HT1080 (cell line): ENCODE results near the gene BTRC. TPM values are rescaled to one million over a fixed set of nuclear protein-coding genes. Genes with fewer than 3 reads are reported as not detected.

Experiments used
- DNase-seq: peaks from one replicate; pipeline ENCODE4 v3.0.0-alpha.2; 2015; ENCODE audit warnings: low read depth
- total RNA-seq: library from RNA; depleted of rRNA; stranded (reverse); fragments of >200 nt; shearing (Covaris generic); gene quantifications from 2 replicates; pipeline ENCODE4 v1.2.3, GENCODE V29; 2014

The BTRC gene
- total RNA-seq, 1 experiment from 2014 or later = 6.2 TPM

DNA sequence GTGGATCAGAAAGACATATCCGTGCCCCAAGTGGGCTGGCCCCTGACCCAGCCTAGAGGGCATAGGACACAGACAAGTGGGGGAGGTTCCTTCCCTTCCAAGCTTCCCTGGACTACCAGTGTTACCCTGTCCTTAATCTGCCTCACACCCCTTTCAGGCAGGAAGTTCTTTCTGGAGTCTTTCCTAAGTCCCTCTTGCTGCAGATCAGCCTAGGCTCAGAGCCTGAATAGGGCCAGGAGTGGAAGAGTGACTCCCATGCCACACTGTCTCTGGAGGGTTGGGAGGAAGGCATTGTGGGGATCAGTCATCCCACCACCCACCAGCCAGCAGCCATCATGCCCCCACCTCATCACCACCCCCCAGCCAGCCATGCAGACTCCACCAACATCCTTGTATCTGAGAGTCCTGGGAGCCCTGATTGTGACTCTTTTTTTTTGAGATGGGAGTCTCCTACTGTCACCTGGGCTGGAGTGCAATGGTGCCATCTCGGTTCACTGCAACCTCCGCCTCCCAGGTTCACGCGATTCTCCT is 211.5 kb downstream of the BTRC start:
- no peak for DNase-seq

DNA sequence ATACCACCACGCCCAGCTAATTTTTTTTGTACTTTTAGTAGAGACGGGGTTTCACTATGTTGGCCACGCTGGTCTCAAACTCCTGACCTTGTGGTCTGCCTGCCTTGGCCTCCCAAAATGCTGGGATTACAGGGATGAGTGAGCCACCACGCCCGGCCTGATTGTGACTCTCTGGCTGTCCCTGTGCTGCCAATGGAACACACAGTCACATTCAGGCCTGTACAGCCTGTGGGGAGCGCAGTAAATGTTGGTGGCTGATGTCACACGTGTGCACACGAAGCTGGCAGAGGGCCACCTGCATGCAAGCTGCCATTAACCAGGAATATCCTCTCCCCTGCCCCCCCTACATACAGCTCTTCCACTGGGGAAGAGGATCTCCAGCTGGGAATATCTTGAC is 212.0 kb downstream of the BTRC start:
- DNase-seq = no peak

GRCh38 chr10:101566333-101567164 is 212.6 kb downstream of the BTRC start:
- no peak for DNase-seq

- no peak for DNase-seq
These were observed 213.4 kb downstream of the BTRC start for GRCh38 chr10:101567165-101568006.

- no peak for DNase-seq
These were observed 214.2 kb downstream of the BTRC start for GRCh38 chr10:101568054-101568745.

- no peak for DNase-seq
These were observed 215.3 kb downstream of the BTRC start for GRCh38 chr10:101569323-101569621.

DNA sequence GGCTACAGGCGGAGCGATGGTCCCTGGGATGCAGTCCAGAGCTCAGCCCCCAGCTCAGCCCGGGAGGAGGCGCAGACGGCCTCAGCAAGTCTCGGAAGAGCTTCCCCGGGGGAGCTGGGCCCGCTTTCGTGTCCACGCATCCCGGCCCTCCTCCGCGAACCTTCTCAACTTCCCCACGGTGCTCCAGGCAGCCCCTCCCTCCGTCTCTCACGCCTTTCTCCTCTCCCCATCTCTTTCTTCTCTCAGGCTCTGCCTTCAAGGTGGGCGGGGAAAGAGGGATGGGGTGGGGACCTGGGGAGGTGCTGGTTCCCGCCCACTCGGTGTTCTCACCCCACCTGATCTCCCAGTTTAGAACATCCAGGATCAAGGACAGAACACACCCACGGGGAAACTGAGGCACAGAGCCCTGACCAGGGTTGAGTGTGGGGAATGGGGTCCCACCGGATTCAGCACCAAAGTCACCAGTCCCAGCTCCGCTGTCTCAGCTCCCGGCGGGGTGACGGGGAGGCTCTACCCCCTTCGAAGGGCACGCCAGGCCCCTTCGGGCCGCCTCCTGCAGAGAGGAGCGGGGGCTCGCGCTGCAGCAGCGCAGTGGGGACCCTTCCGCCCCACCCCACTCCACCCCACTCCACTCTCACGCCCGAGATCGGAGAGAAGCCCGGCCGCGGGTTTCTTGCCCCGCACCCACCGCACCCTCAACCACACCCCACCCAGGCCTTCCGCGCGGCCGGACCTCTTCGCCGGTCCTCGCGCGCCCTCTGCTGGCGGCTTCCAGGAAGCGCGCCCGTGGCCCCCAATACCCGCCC is 215.9 kb downstream of the BTRC start:
- DNase-seq = peak; percentile 54

DNA sequence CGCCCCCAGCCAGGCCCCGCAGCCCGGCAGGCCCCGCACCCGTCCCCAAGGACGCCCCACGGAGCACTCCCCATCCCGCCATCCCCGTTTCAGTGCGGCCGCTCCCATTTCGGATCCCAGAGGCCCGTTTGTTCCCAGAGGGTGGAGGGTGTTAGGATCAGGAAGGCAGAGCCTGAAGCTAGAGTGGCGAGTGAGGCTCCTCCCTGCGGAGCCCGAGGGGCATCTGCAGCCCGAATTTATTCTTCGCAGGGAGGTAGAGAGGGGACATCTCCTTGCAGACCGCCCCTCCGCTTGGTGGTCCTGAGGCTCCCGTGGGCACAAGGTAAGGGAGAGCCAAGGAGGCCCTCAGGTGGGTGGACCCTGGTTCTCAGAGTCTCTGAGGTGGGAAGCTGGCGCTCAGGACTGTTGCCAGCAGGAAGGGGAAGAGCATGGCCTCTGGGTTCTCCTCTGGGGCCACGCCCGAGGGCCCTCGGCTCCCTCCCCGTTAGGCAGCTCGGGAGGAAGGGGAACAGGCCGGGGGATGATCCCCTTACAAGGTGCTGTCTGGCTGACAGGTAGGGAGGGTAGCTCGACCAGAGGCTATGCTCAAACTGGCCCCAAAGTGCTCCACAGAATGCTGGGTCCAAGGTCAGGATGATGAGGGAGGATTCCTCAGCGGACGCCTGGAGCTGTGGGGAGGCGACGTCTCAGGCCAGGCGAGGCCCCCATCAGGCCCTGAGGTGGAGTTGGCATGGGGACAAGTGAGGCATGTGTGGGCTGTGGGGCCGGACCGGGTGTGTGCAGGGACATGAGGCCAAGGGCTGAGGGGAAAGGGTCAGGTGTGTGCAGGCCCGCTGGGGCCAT is 216.7 kb downstream of the BTRC start:
- DNase-seq = no peak

DNA sequence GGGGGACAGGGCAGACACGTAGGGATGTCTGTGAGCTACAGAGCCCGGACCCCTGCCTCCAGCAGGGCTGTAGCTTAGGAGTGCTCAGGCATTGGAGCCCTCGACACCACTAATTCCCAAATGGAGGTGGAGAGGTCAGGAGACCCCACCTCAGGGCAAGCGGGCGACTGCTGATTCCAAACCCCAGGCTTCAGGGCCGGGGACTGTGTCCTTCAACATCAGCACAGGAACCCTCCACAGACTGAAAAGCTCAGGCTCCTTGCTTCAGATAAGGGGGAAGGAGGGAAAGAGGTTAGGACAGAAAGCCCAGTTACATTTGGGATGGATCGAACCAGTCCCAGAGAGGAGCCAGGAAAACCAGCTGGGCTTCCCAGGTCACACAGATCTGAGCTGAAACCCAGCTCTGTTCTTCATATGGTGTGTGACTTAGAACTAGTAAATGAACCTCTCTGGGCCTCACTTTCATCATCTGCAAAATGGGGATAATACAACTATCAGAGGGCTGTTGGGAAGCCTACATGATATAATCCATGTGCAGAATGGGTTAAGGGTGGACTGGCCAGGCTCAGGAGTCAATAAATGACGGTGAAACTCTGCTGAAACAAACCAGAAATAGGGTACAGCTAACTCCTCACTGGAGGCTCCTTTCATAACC is 217.4 kb downstream of the BTRC start:
- DNase-seq = no peak

DNA sequence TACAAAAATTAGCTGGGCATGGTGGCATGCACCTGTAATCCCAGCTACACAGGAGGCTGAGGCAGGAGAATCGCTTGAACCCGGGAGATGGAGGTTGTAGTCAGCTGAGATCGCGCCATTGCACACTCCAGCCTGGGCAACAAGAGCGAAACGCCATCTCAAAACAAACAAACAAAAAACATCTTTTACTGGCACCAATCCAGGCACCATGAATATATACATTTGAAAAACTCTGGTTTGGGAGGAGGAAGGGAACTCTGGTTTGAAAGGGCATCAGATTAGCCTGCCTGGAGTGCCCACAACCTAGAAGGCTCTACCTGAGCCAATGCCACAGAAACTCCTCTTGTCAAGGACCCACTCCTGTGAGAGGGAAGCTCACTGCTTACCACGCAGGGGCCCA is 218.2 kb downstream of the BTRC start:
- no peak for DNase-seq

DNA sequence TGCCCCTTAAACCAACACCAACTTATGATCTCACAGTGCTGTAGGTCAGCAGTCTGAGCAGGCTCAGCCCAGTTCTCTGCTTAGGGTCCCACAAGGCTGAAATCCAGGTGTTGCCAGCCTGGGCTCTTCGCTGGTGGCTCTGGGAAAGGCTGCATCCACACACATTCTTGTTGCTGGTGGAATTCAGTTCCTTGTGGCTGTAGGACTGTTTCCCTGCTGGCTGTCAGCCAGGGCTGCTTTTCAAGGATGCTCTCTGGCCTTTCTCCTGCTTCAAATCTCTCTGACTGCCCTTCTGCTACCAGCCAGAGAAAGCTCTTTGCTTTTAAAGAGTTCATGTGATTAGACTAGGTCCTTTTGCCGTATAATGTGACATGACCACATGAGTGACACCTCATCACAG is 218.8 kb downstream of the BTRC start:
- no peak for DNase-seq

DNA sequence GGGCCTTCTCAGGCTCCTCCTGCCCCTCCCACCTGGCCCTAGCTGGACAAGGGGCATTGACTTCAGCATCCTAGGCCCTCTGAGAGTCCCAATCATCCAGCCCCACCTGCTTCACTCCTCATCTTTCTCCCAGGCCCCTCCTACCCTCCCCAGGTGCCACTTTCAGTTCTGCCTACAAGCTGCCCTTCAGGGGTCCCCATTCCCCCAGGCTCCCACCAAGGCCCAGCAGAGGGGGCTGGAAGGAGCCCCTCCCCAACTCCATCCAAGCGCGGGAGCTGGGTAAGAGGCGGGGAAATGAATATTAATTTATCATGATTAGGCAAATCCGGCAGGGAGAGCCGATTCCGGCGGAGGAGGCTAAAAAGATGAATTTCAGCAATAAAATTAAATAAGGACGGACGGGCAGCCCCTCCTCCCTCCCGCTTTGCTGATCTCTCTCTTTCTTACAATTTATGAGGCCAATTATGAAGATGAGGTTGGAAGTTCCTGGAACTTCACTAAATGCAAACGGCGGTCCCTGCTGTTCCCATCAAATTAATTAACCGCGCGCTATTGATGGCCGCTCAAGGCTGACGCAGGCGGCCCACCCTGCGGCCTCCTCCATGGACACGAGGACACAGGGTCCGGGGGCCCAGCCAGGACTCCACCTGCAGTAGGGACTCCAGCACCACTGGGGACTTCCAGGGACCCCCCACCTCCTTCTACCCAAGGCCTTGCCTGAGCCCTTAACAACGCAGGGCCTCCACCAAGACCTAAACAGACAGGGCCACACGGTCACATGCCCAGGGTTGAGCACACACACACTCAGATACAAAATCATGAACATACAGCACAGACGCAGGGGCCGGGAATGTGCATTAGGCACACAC is 220.2 kb downstream of the BTRC start:
- no peak for DNase-seq

- no peak for DNase-seq
These were observed 221.1 kb downstream of the BTRC start for GRCh38 chr10:101575091-101575490.

GRCh38 chr10:101575580-101576210 is 221.7 kb downstream of the BTRC start:
- no peak for DNase-seq

- peak; percentile 17 for DNase-seq
These were observed 222.4 kb downstream of the BTRC start for GRCh38 chr10:101576211-101576863.

- DNase-seq = no peak
These were observed 223.3 kb downstream of the BTRC start for GRCh38 chr10:101577121-101577871.

DNA sequence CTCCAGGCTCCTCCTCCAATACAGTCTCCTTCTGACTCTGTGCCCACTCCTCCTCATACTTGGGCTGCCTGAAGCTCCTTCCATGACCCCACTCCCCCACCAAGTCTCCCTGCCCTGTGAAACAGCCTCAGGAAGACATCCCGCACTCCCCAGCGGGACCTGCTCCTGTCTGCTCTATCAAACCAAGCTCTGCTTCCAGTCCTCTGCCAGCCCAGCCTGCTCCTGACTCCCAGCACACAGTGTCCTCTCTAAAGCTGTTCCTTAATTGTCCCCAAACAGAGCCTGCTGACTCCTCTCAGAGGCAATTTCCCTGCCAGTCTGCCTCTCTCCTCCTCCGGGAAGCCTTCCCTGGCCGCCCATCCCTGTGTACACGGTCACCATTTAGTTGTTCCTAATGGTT is 224.2 kb downstream of the BTRC start:
- DNase-seq = no peak
